OCI-LY3 (cell line): Measurements from ENCODE around the gene RPL21.

Source experiments
- CTCF ChIP-seq: fragments of 200-600, 300-600 bp; sonication (generic); IDR thresholded peaks from 2 replicates; pipeline ENCODE4 v1.5.1; 2014; ENCODE audit warnings: antibody characterized with exemption, low read length, low read depth
- EZH2phosphoT487 ChIP-seq: fragments of 200-600 bp; shearing (Covaris generic); IDR thresholded peaks from 2 replicates; pipeline ENCODE4 v1.6.1; 2018; ENCODE audit warnings: antibody characterized with exemption, mixed run types, low read depth

- TF ChIP-seq CTCF (no peak), EZH2phosphoT487 (no peak)
These were observed 5.8 kb downstream of the RPL21 start for GRCh38 chr13:27257233-27257568.
